ENCODE measurements around the gene SYS1. TPM values are rescaled to one million over a fixed set of nuclear protein-coding genes. Genes with fewer than 3 reads are reported as not detected.

The SYS1 gene
- total and polyA plus RNA-seq, 2 of the 8 experiments (the other 6 are each of a cell fraction or from before 2014, with no cell fraction given), result 19.6 to 50.8 TPM

DNA sequence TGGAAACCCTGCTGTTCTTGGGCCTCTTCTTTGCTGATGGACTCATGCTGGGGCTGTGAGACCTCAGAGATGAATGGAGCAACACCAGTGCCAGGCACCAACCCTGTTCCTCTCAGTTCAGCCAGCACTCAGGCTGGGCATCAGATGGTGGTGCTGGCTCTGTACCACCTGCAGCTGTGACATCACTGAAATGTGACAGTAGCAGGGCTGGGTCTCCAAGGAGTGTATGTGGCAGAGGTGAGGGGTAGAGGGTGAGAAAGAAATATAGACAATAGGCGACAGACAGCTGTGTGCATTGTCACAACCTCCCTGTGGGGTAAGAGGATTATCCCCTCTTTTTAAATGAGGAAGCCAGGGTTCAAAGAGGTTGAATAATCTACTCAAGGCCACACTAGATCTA is 15.2 kb downstream of the SYS1 start, which contains the start of gene TP53TG5:
TP53TG5 (minus strand) TSS at position 135 of the 400 bp plus-strand sequence; CDS start at position 46, 89 bp downstream.
- peaks cover 0 to 14% (median 5%) of the 10 kb centered on the region in 4 experiments; a peak in 5 of 7 replicates for H3K4me1 ChIP-seq (replicated peaks in 1 of 4; ENCODE audit: control insufficient read depth in 3 of 4, insufficient read depth in 4 of 4, low read length in 3 of 4)
- H3K18ac ChIP-seq (ENCODE audit: extremely low read depth, low read length), result no peak within 1 kb of the TSS
- H2AFZ ChIP-seq (ENCODE audit: low read length), result no peak within 1 kb of the TSS
- H2BK5ac ChIP-seq (ENCODE audit: low read depth, low read length), result no peak within 1 kb of the TSS
- H3K27me3 ChIP-seq (replicated peaks in 1 of 4; ENCODE audit: control insufficient read depth in 3 of 4, extremely low read depth in 1 of 4, insufficient read depth in 3 of 4, low read length in 3 of 4), result peaks cover 0 to 3% (median 2%) of the 10 kb centered on the region in 4 experiments; a peak in 3 of 7 replicates
- H3K9me3 ChIP-seq (ENCODE audit: insufficient read depth in 2 of 2, low read depth in 1 of 2, low read length in 1 of 2), result no peaks in the 10 kb centered on the region
- WGBS, 2 experiments (ENCODE audit: extremely low coverage in 1 of 2, insufficient coverage in 1 of 2, insufficient read length in 1 of 2, insufficient replicate concordance in 2 of 2, low coverage in 1 of 2, low lambda C conversion rate in 2 of 2, missing lambda C conversion rate in 1 of 2), result 83% methylated on average over 1 of the region's 1 CpG; no CpG with 5 or more reads in 1 of the 2 experiments
- no peak within 1 kb of the TSS for H2AK5ac ChIP-seq (ENCODE audit: low read depth, low read length)
- peaks cover 4% of the 10 kb centered on the region for H3K23me2 ChIP-seq (ENCODE audit: low read depth, low read length)
- no peaks in the 10 kb centered on the region for H4K20me1 ChIP-seq (replicated peaks in 1 of 2; ENCODE audit: control insufficient read depth in 1 of 2, insufficient read depth in 2 of 2, low read length in 2 of 2)
- DNase-seq (ENCODE audit: low read depth in 1 of 2, low spot score in 2 of 2) (peak in 1 of 2 experiments; percentile 24), FAIRE-seq (no peak)
- no peak within 1 kb of the TSS for H3K9ac ChIP-seq (replicated peaks in 1 of 4; ENCODE audit: extremely low read depth in 1 of 4, low read depth in 3 of 4, low read length in 3 of 4)
- POLR2A ChIA-PET (ENCODE audit: partially characterized antibody), result interaction anchor here (0.6 to 2.8 kb wide), 4 partner anchors 10 to 38 kb away, joined by 4 to 6 read pairs (median 4); partner anchors contain the start of gene PIGT
- CTCF ChIA-PET (ENCODE audit: partially characterized antibody), result interaction anchor here (0.6 to 10.7 kb wide), 8 partner anchors 16 to 414 kb away, joined by 3 to 156 read pairs (median 5); partner anchors contain the start of genes DBNDD2, DNTTIP1, SYS1 and WFDC3
- no peak within 1 kb of the TSS for H3K27ac ChIP-seq (ENCODE audit: low read depth, low read length)
- H2BK12ac ChIP-seq (ENCODE audit: low read depth, low read length), result no peak within 1 kb of the TSS
- H3K79me1 ChIP-seq (ENCODE audit: low read depth, low read length), result no peaks in the 10 kb centered on the region
- H3K36me3 ChIP-seq (ENCODE audit: control insufficient read depth in 2 of 4, insufficient read depth in 4 of 4, low read length in 3 of 4), result no peaks in the 10 kb centered on the region
- no peak within 1 kb of the TSS for H4K5ac ChIP-seq (ENCODE audit: insufficient read length, low read depth, low read length)
- H3K14ac ChIP-seq (ENCODE audit: insufficient read length), result no peak within 1 kb of the TSS
- no peak within 1 kb of the TSS for H2BK120ac ChIP-seq (replicated peaks; ENCODE audit: low read depth, low read length)
- H3K4ac ChIP-seq (replicated peaks; ENCODE audit: insufficient read length, low read depth, low read length), result no peak within 1 kb of the TSS
- no peak within 1 kb of the TSS for H3K23ac ChIP-seq (ENCODE audit: insufficient read length)
- no peak within 1 kb of the TSS for H3K4me3 ChIP-seq (ENCODE audit: extremely low read depth in 1 of 4, insufficient read depth in 2 of 4, low read depth in 3 of 4, low read length in 4 of 4)
- no peak within 1 kb of the TSS; the same call in 1 of the 2 replicates for H4K8ac ChIP-seq (ENCODE audit: extremely low read depth, insufficient read depth, low read length)
- H3K4me2 ChIP-seq (ENCODE audit: insufficient read depth in 1 of 2, low read depth in 2 of 2, low read length in 2 of 2), result no peak within 1 kb of the TSS
- H4K91ac ChIP-seq (replicated peaks; ENCODE audit: insufficient read length, low read length), result no peak within 1 kb of the TSS
- no peak within 1 kb of the TSS for H2BK20ac ChIP-seq (ENCODE audit: low read length)
- H2BK15ac ChIP-seq (ENCODE audit: low read length), result no peak within 1 kb of the TSS
- H3K79me2 ChIP-seq (ENCODE audit: control insufficient read depth in 1 of 2, insufficient read depth in 2 of 2, low read length in 2 of 2), result no peaks in the 10 kb centered on the region
- H3K56ac ChIP-seq (replicated peaks; ENCODE audit: insufficient read length, low read depth, low read length), result no peak within 1 kb of the TSS
- TF ChIP-seq, protein P1, sequence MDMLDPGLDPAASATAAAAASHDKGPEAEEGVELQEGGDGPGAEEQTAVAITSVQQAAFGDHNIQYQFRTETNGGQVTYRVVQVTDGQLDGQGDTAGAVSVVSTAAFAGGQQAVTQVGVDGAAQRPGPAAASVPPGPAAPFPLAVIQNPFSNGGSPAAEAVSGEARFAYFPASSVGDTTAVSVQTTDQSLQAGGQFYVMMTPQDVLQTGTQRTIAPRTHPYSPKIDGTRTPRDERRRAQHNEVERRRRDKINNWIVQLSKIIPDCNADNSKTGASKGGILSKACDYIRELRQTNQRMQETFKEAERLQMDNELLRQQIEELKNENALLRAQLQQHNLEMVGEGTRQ (IDR thresholded peaks at IDR 0.05; ENCODE audit: low read length), result no peak
- TF ChIP-seq JUN (IDR thresholded peaks at IDR 0.05; ENCODE audit: low read depth, low read length) (no peak), CTBP2 (IDR thresholded peaks at IDR 0.05; ENCODE audit: borderline replicate concordance, insufficient read depth, insufficient read length, low read length) (no peak), EP300 (IDR thresholded peaks at IDR 0.05; ENCODE audit: borderline replicate concordance in 1 of 2, low read depth in 2 of 2, low read length in 2 of 2) (no peak), PHF8 (conservative IDR thresholded peaks at IDR 0.05; ENCODE audit: low read depth, low read length) (no peak), SRF (IDR thresholded peaks at IDR 0.05; ENCODE audit: low read depth, low read length) (no peak), HDAC6 (IDR thresholded peaks at IDR 0.05; ENCODE audit: low read depth, low read length) (no peak), CHD1 (IDR thresholded peaks at IDR 0.05; ENCODE audit: low read depth, low read length) (no peak)
- TF ChIP-seq, protein P2, sequence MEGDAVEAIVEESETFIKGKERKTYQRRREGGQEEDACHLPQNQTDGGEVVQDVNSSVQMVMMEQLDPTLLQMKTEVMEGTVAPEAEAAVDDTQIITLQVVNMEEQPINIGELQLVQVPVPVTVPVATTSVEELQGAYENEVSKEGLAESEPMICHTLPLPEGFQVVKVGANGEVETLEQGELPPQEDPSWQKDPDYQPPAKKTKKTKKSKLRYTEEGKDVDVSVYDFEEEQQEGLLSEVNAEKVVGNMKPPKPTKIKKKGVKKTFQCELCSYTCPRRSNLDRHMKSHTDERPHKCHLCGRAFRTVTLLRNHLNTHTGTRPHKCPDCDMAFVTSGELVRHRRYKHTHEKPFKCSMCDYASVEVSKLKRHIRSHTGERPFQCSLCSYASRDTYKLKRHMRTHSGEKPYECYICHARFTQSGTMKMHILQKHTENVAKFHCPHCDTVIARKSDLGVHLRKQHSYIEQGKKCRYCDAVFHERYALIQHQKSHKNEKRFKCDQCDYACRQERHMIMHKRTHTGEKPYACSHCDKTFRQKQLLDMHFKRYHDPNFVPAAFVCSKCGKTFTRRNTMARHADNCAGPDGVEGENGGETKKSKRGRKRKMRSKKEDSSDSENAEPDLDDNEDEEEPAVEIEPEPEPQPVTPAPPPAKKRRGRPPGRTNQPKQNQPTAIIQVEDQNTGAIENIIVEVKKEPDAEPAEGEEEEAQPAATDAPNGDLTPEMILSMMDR (IDR thresholded peaks at IDR 0.05; ENCODE audit: control extremely low read depth in 1 of 3, insufficient read depth in 1 of 3, low read depth in 1 of 3, low read length in 3 of 3), result no peak

All from H1 (cell line).